Psoas muscle (tissue), 8 donors: ENCODE measurements around the gene NDFIP1. TPM values are rescaled to one million over a fixed set of nuclear protein-coding genes. Genes with fewer than 3 reads are reported as not detected.

ENCODE experiments used
- ATAC-seq, 4 donors: fragments of 200-7000 bp; cut with Tn5 transposase; one replicate each; pipeline ENCODE4 v1.9.1; 2020; ENCODE audit warnings: moderate library complexity in 3 of 4, mild to moderate bottlenecking in 2 of 4
- DNase-seq, 2 donors: peaks; one replicate each; pipeline ENCODE4 v3.0.0-alpha.2; 2020
- H3K27ac ChIP-seq: fragments of 200-600 bp; one replicate; pipeline ENCODE4 v1.8.0; 2022
- H3K27me3 ChIP-seq, 3 donors: fragments of 200-600 bp in 1 of 3; one replicate each; pipeline versions ENCODE4 v1.6.1 to v1.8.0; 2013 to 2022; ENCODE audit warnings: low read length in 2 of 3, mild to moderate bottlenecking in 2 of 3, moderate library complexity in 1 of 3; ENCODE audit not compliant: insufficient read depth in 3 of 3
- H3K36me3 ChIP-seq, 2 donors: fragments of 200-600 bp in 1 of 2; one replicate each; pipeline versions ENCODE4 v1.6.1 to v1.8.0; 2013 to 2022; ENCODE audit warnings: low read depth in 1 of 2, mild to moderate bottlenecking in 1 of 2, moderate library complexity in 1 of 2; ENCODE audit not compliant: insufficient read depth in 1 of 2
- H3K4me1 ChIP-seq: fragments of 200-600 bp; one replicate; pipeline ENCODE4 v1.8.0; 2022
- H3K4me3 ChIP-seq: fragments of 200-600 bp; one replicate; pipeline ENCODE4 v1.8.0; 2022; ENCODE audit warnings: mild to moderate bottlenecking
- H3K9me3 ChIP-seq: fragments of 200-600 bp; one replicate; pipeline ENCODE4 v1.8.0; 2022
- CTCF ChIP-seq: fragments of 200-600 bp; IDR thresholded peaks from one replicate; pipeline ENCODE4 v1.8.0; 2022; ENCODE audit warnings: antibody characterized with exemption
- WGBS, 3 donors: extraction: QIAGEN DNeasy Blood & Tissue Kit; methylation state at CpG; one replicate each; pipeline versions ENCODE4 v1.1.6 to v1.1.7; 2013; 5-methylcytosine and 5-hydroxymethylcytosine counted together
- intact Hi-C, 2 donors: fragments of 100-400 bp; cut with DNase I; formaldehyde crosslinking; loops; one replicate each; pipeline versions ENCODE4 v1.11.0 to v1.14.2; 2022
- polyA plus RNA-seq, 3 donors: library from polyadenylated mRNA; stranded (reverse); fragments of 200-250 nt; gene quantifications; one replicate each; pipeline ENCODE4 v1.2.3, GENCODE V29; 2013
- total RNA-seq, 4 donors: library from RNA; stranded (reverse); fragmentation: NEBNext Ultra II Directional in 2 of 4; extraction: Animal tissue kit (Norgen Biotek cat#: 25700) in 2 of 4; gene quantifications; one replicate each; pipeline versions ENCODE4 v1.2.1 to v1.2.4, GENCODE V29; 2021 to 2023
- donor health status: healthy with polysubstance abuse.
- donor health status: DM: no; HTN: no; CAD: no; lungs with moderate emphysema.
- donor health status: Bipolar disorder and iron deficiency.
- donor health status: healthy.
- donor health status: DM: yes; HTN: yes; CAD: no.
- donor health status: DM: no; HTN: no; CAD: no.
- donor health status: DM: no; HTN: no; CAD: no.
- donor health status: DM: yes; HTN: yes; CAD: no.

Gene NDFIP1
- total and polyA plus RNA-seq, 7 donors: 22.9 to 34.2 (median 31.6) TPM

GRCh38 chr5:142080248-142080647, 28.3 kb upstream of the NDFIP1 start:
- no peaks in the 10 kb centered on the region for H3K9me3 ChIP-seq
- DNase-seq (no peak), ATAC-seq (no peak)
- no peaks in the 10 kb centered on the region for H3K27me3 ChIP-seq
- H3K27ac ChIP-seq: no peak overlapping the region
- 75 to 83% (median 75%) methylated on average over 7 of the region's 7 CpGs for WGBS, 3 donors
- no peak for TF ChIP-seq CTCF
- H3K4me1 ChIP-seq: no peaks in the 10 kb centered on the region
- no peaks in the 10 kb centered on the region for H3K36me3 ChIP-seq
- H3K4me3 ChIP-seq: no peak overlapping the region
- intact Hi-C loops: no loop called here

DNA sequence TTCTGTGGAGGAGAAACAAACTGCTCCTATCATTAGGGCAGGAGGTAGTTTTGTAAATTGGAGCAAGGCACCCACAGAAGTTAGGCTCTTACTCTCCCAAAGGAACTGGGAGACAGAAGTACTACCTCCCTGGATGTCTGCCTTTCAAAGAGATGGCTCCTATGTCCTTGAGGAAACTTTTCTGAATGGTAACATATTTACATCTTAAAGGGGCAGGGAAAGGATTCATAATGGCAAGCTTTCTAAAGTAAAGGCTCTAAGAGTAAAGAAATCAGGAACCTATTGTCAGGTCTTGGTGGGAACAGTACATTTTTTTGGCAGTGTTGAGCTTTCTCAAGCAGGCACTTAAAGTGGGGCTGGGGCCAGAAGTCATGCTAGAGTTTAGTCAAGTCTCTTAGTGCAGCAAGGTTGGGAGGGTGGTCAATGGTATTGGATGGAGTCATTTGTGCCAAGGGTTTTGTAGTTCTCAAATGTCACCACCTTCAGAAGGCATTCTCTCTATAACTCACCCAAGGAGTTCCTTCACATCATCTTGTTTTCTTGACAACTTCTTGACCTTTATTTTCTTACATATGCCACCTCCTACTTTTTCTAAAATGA, 26.3 kb upstream of the NDFIP1 start:
- Histone ChIP-seq H3K9me3 (no peaks in the 10 kb centered on the region), H3K4me3 (no peak overlapping the region), H3K4me1 (no peaks in the 10 kb centered on the region), H3K36me3 (no peaks in the 10 kb centered on the region), H3K27me3 (no peaks in the 10 kb centered on the region), H3K27ac (no peak overlapping the region)
- no peak for TF ChIP-seq CTCF
- ATAC-seq (no peak), DNase-seq (no peak)
- intact Hi-C loops: no loop called here

DNA sequence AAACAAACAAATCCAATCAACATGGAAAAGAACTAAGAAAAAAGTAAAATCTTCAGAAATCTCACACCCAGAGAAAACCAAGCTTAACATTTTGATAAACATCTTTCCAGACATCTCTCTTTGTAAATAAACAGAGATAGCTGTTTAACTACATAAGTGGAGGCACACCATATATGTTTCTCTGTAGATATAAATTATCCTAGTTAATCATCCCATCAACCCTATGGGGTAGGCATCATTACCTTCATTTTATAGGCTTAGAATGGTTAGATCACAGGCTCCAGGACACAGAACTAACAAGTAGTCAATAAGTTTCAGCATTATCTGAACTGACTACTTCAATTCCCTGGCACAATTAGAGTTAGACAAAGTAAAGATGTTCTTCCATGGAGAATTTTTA, 22.4 kb upstream of the NDFIP1 start:
- Histone ChIP-seq H3K4me1 (no peaks in the 10 kb centered on the region), H3K9me3 (no peaks in the 10 kb centered on the region), H3K4me3 (no peak overlapping the region), H3K27ac (no peak overlapping the region), H3K27me3 (no peaks in the 10 kb centered on the region), H3K36me3 (no peaks in the 10 kb centered on the region)
- intact Hi-C loops: no loop called here
- no peak for DNase-seq
- ATAC-seq: no peak
- no peak for TF ChIP-seq CTCF

- Histone ChIP-seq H3K27ac (no peak overlapping the region), H3K4me1 (no peaks in the 10 kb centered on the region), H3K4me3 (no peak overlapping the region), H3K27me3 (no peaks in the 10 kb centered on the region), H3K36me3 (no peaks in the 10 kb centered on the region), H3K9me3 (no peaks in the 10 kb centered on the region)
- intact Hi-C loops: no loop called here
- WGBS, 3 donors: 61 to 73% (median 68%) methylated on average over 2 of the region's 2 CpGs
- TF ChIP-seq CTCF: no peak
- no peak for ATAC-seq
- DNase-seq: no peak
Observed at GRCh38 chr5:142086679-142087078, 21.9 kb upstream of the NDFIP1 start.
